RPMI7951 (cell line): Measurements from ENCODE around the gene SYCP2L. TPM values are rescaled to one million over a fixed set of nuclear protein-coding genes. Genes with fewer than 3 reads are reported as not detected.
A peak's percentile ranks its signal among the peaks of the same experiment; 100 is the strongest.
"Not testable (repeated sequence)": the region's sequence is repeated elsewhere in the genome, so short reads cannot be mapped to it uniquely, and the experiment has no call there.

ENCODE experiments used
- DNase-seq: peaks from one replicate; pipeline ENCODE4 v3.0.0-alpha.2; 2012; ENCODE audit warnings: low read depth
- total RNA-seq: library from RNA; depleted of rRNA; stranded (reverse); fragments of >200 nt; shearing (Covaris generic); gene quantifications from 2 replicates; pipeline ENCODE4 v1.2.3, GENCODE V29; 2014

SYCP2L gene
- total RNA-seq, 1 experiment from 2014 or later, result 4.9 TPM

DNA sequence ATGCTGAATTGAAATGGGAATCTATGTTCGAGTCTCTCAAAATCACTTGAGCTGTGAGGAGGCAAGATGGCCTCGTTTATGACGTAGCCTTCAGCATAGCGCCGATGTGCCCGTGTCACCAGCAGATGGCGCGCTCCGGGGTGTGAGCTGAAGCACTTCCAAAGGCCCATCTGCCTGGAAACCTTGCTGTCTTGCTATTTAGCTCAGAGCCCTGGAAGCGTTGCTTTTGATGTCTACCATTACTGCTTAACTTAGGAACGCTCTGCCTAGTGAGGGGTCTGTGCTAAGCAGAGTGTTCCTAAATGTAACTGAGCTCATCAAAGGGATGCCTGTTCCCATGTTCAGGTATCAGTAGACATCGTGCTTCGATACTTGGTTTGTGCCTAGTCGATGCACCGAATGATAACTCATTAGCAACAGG lies 67.7 kb downstream of the SYCP2L start:
- peak; percentile 72 for DNase-seq

DNA sequence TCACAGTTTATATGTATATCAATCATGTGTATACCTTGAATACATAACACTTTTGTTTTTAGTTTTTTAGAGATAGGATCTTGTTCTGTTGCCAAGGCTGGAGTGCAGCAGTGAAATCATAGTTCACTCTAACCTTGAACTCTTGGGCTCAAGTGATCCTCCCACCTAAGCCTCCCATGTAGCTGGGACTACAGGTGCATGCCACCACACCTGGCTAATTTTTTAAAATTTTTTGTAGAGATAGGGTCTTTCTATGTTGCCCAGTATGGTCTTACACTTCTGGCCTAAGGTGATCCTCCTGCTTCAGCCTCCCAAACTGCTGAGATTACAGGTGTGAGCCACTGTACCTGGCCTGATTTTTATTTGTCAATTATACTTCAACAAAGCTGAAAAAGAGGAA lies 69.9 kb downstream of the SYCP2L start:
- no peak for DNase-seq

DNA sequence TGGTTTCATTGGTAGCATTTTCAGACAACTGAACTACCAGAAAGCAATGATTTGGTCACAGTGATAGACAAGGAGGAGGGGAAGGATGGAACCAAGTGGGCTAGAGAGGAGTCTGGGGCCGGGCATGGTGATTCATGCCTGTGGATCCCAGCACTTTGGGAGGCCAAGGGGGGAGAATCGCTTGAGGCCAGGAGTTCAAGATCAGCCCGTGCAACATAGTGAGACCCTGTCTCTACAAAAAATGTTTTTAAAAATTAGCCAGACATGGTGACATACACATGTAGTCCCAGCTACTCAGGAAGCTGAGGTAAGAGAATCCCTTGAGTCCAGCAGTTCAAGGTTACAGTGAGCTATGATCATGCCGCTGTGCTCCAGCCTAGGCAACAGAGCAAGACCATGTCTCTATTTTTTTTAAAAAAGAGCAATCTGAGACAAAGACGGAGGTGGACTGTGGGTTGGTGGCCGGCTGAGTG lies 70.6 kb downstream of the SYCP2L start:
- no peak for DNase-seq

DNA sequence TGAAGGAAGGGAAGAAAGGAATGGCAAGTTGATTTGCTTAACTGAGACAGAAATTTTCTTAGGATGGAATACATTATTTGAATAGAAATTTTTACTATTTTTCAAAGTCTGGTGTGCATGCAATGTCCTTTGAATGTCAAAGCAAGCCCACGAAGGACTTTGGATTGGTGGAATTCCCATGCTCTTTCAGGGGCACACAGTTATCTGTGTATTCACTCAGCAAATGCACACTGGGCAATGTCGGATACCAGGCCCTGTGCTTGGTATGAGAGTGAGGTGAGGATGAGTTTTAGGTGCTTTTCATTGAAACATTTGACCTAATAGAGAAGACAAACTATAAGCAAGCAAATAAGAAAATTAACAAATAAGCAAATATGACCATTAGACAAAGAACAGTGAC lies 73.3 kb downstream of the SYCP2L start:
- no peak for DNase-seq

DNA sequence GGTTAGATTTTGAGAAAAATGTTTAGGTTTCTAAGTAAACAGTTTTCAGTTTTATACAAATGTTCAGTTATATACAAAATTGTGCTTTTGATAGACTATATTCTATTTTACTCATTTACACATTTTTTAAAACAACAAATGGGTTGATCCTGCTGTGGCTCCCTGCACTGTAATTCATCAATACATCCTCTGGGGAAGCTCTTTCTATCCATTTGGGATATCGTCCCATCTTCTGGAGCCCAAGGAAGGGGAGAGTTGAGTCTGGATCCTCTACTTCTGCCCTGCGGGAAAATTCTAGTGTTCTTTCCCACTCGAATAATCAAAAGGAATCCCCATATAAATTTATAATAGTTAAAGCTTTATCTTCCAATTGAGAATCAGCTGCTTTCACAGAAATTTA lies 75.0 kb downstream of the SYCP2L start:
- DNase-seq, result no peak

DNA sequence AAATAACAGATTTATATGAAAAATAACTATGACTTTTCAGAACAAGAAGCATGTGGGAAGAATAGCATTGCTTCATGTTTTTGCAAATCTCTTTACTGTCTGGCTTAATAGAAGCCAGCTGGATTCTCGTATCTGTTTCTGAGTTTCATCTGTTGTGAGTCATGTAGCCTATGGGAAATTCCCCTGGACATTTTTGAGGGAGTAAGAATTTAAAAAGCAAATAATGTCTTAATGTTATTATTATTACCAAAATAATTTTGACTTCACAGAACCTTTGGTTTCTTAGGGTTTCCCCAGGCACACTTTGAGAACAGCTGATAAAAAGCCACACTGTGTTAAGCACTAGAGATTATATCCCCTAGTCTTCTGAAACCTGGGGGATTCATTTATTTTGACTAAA lies 75.8 kb downstream of the SYCP2L start:
- peak; percentile 68 for DNase-seq

DNA sequence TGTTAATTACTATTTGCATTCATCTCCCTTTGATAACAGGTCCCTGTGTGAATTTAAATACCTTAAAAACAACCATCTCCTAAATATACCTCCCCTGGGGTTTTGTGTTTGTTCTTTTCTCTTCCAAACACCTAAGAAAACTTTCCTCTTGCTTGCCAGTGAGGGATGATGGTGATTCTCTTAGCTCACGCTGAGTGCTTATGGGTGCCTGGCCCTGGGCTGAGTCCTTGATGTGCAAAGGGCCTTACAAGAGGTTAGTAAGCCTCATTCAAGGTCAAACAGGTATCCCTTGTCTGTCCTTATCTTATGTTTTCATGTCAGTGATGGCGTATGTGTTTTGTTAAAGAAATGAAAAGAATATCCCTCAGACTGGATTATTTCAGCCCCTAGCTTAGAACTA lies 76.3 kb downstream of the SYCP2L start:
- no peak for DNase-seq

DNA sequence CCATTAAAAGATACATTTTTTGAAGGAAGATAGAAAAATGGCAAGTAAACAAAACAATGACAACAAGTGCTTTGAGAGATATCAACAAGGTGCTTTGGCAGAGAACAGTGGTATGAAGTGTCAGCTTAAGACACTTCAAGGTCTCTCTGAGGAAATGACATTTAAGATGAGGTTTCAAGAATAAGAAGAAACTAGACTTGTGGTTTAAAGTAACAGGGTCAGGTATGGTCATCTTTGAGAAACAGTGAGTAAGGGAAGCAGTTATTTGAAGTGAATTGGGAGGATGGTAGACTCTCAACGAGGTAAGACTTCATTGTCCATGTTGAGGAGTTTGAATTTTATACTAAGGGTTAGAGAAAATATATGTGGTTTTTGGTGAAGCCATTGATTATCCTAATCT lies 77.8 kb downstream of the SYCP2L start:
- DNase-seq, result no peak

DNA sequence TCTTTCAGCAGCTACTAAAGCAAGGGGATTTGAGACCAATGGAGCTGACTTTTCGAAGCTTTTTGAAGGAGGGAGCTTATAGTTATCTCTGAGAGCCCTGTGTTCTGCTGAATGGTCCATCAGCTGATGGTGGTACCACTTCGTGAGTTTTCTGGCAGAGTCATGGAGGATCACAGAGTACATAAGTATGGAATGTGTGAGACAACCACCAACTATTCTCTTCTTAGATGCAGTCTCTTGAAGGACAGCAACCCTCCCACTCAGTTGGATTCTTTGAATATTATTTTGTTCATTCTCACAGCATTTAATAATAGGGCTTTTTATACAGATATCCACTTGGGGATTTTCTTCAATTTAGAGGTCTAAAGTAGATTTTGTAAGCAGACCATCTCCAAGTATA lies 81.9 kb downstream of the SYCP2L start:
- DNase-seq, result no peak

DNA sequence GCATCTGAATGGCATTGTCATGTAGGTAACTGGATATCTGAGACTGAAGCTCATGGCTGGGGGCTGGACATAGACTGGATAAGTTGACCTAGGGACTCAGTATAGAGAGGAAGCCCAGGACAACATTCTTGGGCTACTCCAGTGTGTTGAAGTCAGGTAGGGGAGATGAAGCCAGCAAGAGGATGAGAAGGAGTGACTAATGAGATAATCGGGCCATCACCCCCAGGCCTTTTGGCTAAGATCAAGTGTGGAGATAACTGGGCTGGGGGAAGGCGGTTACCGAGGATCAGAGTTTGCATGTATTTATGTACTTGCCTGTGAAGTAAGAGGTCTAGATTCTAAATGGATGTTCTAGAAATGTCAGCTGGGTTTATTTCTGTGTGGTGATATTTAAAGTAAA lies 83.9 kb downstream of the SYCP2L start:
- DNase-seq, result peak; percentile 54

DNA sequence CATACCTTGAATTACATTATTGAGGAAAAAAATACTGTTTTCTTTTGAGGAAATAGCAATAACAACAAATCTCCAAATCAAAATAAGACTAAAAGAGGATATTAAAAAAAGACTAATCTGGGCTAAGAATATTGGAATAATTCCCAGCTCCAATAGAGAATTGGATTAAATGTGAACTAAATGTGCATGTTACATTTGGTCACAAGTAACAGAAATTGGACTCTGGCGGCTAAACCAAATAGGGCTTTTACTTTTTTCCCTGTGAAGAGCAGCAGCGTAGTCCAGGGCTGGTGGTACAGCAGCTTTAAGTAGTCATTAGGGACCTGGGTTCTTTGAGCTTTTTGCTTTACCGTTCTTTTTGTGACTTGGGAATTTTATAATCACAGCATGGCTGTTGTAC lies 85.3 kb downstream of the SYCP2L start:
- DNase-seq, result no peak

DNA sequence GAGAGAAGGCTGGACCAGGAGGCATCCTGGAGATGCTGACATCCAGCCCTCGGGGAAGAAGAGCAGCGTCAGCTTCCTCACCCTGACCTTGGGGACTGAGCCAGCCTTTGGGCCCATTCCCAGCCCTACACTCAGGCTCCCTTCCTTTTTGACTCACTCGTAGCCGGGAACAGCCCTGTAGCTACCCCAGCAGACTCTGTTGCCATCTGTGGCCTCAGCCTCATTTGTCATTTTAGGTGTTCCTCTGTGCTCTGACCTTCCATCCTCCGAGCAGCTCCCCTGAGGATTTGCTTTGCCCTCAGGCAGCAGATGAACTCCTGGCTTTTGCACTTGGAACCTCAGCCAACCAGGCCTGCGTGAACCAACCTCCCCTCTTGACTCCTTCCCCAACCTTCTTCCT lies 89.7 kb downstream of the SYCP2L start:
- DNase-seq, result peak; percentile 66

DNA sequence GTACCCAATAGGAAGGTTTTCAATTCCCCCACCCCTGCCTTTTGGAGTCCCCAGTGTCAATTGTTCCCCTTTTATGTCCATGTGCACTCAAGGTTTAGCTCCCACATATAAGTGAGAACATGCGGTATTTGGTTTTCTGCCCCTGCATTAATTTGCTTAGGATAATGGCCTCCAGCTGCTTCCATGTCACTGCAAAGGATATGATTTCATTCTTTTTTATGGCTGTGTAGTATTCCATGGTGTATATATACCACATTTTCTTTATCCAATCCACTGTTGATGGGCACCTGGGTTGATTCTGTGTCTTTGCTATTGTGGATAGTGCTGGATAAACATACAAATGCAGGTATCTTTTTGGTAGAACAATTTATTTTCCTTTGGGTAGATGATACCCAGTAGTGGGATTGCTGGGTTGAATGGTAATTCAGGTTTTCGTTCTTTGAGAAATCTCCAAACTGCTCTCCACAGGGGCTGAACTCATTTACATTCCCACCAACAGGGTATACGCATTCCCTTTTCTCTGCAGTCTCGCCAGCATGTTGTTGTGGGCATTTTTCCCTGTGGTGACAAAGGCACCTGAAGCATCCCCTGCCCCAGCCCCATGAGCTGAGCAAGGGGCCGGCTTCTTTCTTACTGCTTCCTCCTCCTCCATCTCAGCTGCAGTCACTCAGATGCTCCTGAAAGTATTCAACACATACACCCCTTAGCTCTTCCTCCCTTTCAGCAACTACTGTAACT lies 90.5 kb downstream of the SYCP2L start:
- no peak for DNase-seq

DNA sequence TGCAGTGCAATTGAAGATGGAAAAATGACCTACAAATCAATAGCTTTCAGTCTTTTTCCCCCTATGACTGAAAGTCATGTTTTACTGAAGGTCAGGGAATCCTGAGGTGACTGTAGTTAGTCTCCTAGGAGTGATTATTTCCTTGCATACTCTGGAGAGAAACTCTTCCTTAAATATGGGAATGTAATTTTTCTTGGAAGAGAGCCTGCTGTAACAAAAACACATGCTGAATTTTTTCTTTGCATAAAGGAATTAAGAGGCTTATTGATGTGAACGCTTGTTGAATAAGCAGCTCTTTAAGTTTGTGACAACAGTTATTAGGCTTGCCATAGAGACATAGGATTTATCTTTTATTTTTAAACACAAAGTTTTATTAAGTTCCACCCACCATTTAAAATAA lies 92.8 kb downstream of the SYCP2L start:
- DNase-seq, result no peak

DNA sequence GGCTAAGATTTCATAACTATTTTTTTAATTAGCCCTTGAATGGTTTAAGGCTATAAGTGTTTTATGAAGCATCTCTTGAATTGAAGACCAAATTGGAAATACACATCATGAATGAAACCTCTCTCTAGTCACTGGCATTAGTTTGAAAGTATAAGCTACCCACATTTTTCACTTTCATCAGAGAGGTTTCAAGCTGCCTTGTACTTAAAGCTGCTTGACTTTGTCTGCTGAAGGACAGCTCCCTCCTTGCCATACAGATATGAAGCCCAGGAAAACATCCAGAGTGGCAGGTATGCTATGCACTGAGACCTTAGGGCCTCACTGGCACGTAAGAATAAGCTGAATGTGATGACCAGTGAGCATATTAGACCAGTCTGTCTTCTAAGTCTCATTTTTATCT lies 94.6 kb downstream of the SYCP2L start:
- DNase-seq, result no peak

DNA sequence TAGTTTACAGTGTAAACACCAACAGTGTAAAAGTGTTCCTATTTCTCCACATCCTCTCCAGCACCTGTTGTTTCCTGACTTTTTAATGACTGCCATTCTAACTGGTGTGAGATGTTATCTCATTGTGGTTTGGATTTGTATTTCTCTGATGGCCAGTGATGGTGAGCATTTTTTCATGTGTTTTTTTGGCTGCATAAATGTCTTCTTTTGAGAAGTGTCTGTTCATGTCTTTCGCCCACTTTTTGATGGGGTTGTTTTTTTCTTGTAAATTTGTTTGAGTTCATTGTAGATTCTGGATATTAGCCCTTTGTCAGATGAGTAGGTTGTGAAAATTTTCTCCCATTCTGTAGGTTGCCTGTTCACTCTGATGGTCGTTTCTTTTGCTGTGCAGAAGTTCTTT lies 98.1 kb downstream of the SYCP2L start:
- not testable (repeated sequence) for DNase-seq

DNA sequence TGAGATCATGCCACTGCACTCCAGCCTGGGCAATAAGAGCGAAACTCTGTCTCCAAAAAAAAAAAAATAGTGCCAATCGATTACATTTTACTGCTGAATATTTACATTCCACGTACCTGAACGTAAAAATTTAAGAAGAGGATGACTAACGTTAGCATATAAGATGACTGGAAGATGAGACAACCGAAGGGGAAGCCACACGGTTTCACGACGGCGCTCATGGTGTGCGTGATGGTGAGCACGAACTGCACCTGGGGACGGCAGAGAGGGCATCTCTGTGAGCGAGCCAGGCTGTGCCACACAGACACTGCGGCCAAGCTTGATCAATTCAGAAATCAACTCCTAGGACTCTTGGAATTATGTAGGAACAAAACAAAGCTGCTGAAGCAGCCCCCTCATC lies 102.7 kb downstream of the SYCP2L start:
- no peak for DNase-seq

DNA sequence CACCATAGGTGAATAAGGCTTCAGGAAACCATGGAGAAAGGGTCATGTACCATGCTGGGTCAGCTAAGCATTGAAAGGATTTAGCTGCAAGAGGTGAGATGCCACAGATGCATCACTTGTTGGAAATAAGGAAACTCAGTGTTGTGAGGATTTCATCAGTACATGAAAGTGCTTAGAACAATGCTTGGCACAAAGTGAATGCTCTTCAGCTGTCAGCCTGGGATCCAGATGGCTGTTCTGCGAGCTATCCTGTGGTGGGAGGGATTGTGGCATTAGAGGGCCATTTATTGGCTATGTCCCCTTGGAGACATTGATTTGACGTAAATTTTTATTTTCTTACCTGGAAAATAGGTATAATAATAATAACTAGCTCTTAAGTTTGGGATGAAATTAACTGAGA lies 104.3 kb downstream of the SYCP2L start:
- no peak for DNase-seq

DNA sequence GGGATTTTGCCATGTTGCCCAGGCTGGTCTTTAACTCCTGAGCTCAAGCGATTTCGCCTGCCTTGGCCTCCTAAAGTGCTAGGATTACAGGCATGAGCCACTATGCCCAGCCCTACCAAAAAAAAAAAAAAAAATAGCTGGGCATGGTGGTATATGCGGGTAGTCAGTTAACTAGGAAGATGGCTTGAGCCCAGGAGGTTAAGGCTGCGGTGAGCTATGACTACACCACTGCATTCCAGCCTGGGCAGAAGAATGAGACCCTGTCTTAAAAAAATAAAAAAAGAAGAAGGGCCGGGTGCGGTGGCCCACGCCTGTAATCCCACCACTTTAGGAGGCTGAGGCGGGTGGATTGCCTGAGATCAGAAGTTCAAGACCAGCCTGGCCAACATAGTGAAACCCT lies 107.0 kb downstream of the SYCP2L start:
- DNase-seq, result no peak

DNA sequence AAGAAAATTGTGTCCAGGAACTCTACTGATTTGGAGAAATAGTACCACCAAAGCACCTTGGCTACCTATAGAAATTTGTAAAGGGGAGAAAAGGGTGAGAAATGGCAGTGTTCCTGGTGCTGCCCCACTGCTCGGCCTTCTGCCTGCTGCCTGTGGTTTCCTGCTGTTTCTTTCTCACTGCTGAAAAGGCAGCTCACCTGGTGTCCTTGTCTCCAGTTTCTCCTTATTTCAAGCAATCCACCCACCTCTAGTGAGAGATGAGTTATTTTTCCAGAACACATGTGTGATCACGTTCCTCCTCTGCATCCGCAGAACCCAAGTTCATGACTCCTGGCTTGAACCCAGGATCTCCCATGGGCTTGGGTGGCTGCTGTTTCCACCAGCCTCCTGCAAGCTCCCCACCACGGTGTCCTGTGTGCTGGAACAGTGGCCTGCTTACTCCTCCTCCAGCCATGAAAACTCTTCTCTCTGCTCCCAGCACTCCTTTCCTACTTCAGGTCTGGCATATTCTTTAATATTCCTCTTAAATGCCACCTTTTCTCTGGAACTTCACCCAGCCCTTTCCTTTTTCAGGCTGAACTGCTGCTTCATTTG lies 108.4 kb downstream of the SYCP2L start:
- DNase-seq, result no peak

DNA sequence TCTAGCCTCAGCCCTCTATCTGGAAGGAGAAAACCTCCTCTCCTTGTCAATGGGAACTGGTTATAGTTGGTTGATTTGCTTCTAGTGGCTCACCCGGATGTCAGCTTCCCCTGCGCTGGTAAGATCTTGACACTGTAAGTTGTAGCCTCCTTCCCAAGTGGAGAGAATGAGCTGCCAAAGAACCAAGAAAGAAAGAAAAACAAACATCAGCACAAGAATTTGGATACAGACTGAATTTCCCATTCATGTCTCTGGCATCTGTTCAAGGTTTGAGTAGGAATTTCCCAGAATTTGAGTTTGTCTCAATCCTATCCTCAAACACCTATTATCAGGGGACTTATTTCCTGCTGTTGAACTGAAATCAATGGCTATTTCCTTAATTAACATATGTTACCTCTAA lies 113.1 kb downstream of the SYCP2L start:
- DNase-seq, result no peak

DNA sequence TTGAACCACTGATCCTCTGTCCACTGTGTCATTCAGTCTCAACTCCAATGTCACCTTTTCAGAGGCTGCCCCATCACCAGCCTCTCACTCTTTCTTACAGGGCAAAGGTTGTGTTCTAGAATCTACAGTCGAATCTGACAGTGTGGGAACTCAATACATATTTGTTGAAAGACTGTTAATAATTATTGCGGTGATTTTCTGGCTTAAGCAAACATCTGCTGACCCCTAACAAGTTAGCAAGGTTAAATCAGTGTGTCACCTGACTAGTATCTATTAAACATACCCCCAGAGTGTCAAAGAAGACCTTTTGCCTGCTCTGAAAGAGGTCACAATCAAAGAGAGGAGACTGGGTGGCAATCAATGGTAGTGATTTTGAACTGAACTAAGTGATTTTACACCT lies 115.3 kb downstream of the SYCP2L start:
- no peak for DNase-seq

DNA sequence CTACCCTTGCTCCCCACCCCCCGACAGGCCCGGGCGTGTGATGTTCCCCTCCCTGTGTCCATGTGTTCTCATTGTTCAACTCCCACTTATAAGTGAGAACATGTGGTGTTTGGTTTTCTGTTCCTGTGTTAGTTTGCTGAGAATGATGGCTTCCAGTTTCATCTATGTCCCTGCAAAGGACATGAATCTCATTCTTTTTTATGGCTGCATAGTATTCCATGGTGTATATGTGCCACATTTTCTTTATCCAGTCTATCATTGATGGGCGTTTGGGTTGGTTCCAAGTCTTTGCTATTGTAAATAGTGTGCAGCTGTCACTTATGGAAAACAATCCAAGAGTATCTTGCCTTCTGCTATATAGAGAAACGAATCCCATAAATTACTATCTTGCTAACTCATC lies 116.4 kb downstream of the SYCP2L start:
- DNase-seq, result not testable (repeated sequence)

DNA sequence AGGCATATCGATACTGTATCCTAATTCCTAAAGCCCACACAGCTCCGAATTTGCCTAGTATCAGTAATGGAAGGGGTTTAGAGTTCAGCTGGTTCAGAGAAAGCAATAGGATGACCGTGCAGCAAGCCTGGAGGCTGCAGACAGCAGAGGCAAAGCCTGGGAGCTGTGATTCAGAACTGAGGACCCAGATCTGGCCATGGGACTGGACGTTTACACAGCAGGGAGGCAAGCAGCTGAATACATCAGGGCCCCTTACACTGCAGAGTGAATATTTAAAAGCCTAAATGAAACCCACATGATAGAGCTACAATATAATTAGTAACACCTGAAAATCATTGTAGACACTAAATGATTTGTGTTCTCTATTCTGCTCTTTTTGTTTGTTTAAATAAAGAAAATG lies 119.2 kb downstream of the SYCP2L start:
- no peak for DNase-seq
